Hepatocyte (in vitro differentiated cells): ENCODE results near the gene FOXRED2. TPM values are rescaled to one million over a fixed set of nuclear protein-coding genes. Genes with fewer than 3 reads are reported as not detected.

Experiments
- DNase-seq: peaks from one replicate; pipeline ENCODE4 v3.0.0-alpha.2; 2016; ENCODE audit warnings: low spot score
- H2AFZ ChIP-seq: fragments of 200-600 bp; sonication (generic); 2 replicates; pipeline ENCODE4 v1.6.0; 2016; ENCODE audit warnings: antibody characterized with exemption, mild to moderate bottlenecking
- H3K27ac ChIP-seq: fragments of 200-600 bp; sonication (generic); 2 replicates; pipeline ENCODE4 v1.5.1; 2016; ENCODE audit warnings: mild to moderate bottlenecking
- H3K27me3 ChIP-seq: fragments of 200-600 bp; sonication (generic); 2 replicates; pipeline ENCODE4 v1.6.1; 2016
- H3K36me3 ChIP-seq: fragments of 200-600 bp; sonication (generic); replicated peaks from 2 replicates; pipeline ENCODE4 v1.5.1; 2016; ENCODE audit warnings: low read depth; ENCODE audit not compliant: insufficient read depth
- H3K4me1 ChIP-seq: fragments of 200-600 bp; sonication (generic); 2 replicates; pipeline ENCODE4 v1.5.1; 2016; ENCODE audit warnings: mild to moderate bottlenecking, moderate library complexity; ENCODE audit not compliant: insufficient read depth
- H3K4me2 ChIP-seq: fragments of 200-600 bp; sonication (generic); 2 replicates; pipeline ENCODE4 v1.6.0; 2016
- H3K4me3 ChIP-seq: fragments of 200-600 bp; sonication (generic); 2 replicates; pipeline ENCODE4 v1.5.1; 2016; ENCODE audit warnings: mild to moderate bottlenecking
- H3K79me2 ChIP-seq: fragments of 200-600 bp; sonication (generic); 2 replicates; pipeline ENCODE4 v1.6.0; 2017; ENCODE audit warnings: mild to moderate bottlenecking
- H3K9me2 ChIP-seq: fragments of 200-600 bp; sonication (generic); replicated peaks from 2 replicates; pipeline ENCODE4 v1.6.0; 2017; ENCODE audit warnings: mild to moderate bottlenecking; ENCODE audit not compliant: insufficient read depth
- H3K9me3 ChIP-seq: fragments of 200-600 bp; sonication (generic); 2 replicates; pipeline ENCODE4 v1.5.1; 2016; ENCODE audit warnings: low read depth, mild to moderate bottlenecking
- H4K20me1 ChIP-seq: fragments of 200-600 bp; sonication (generic); 2 replicates; pipeline ENCODE4 v1.6.0; 2016; ENCODE audit warnings: mild to moderate bottlenecking; ENCODE audit not compliant: insufficient read depth, poor library complexity, severe bottlenecking
- CTCF ChIP-seq: fragments of 200-600 bp; sonication (generic); IDR thresholded peaks from 2 replicates; pipeline ENCODE4 v1.5.1; 2016; ENCODE audit warnings: antibody characterized with exemption, mild to moderate bottlenecking; ENCODE audit not compliant: poor library complexity
- EZH2 ChIP-seq: fragments of 200-600 bp; sonication (generic); IDR thresholded peaks from 2 replicates; pipeline ENCODE4 v1.6.1; 2016; ENCODE audit warnings: antibody characterized with exemption, mild to moderate bottlenecking, borderline replicate concordance
- EZH2phosphoT487 ChIP-seq: fragments of 200-600 bp; sonication (generic); IDR thresholded peaks from one replicate; pipeline ENCODE4 v1.6.1; 2018; ENCODE audit warnings: antibody characterized with exemption, mild to moderate bottlenecking, low read depth, moderate library complexity; ENCODE audit not compliant: unreplicated experiment, severe bottlenecking
- WGBS: methylation state at CpG from one replicate; pipeline ENCODE4 v1.1.6; 2016; ENCODE audit warnings: low lambda C conversion rate; ENCODE audit errors: missing lambda C conversion rate; 5-methylcytosine and 5-hydroxymethylcytosine counted together
- polyA plus RNA-seq: library from polyadenylated mRNA; unstranded; fragments of >200 nt; fragmentation: Nextera tagmentation; extraction: Ambion mirVana; gene quantifications from 2 replicates; pipeline ENCODE4 v1.2.1, GENCODE V29; 2016
- small RNA-seq: library from RNA; depleted of rRNA; stranded (forward); fragments of <200 nt; gene quantifications from one replicate; pipeline ENCODE3, GENCODE V24; 2014
- total RNA-seq: library from RNA; depleted of rRNA; stranded (reverse); fragments of >200 nt; gene quantifications from 2 replicates; pipeline ENCODE4 v1.2.3, GENCODE V29; 2014

FOXRED2 gene
- total and polyA plus RNA-seq, 2 experiments from 2014 or later: 7.7 to 8.5 TPM

DNA sequence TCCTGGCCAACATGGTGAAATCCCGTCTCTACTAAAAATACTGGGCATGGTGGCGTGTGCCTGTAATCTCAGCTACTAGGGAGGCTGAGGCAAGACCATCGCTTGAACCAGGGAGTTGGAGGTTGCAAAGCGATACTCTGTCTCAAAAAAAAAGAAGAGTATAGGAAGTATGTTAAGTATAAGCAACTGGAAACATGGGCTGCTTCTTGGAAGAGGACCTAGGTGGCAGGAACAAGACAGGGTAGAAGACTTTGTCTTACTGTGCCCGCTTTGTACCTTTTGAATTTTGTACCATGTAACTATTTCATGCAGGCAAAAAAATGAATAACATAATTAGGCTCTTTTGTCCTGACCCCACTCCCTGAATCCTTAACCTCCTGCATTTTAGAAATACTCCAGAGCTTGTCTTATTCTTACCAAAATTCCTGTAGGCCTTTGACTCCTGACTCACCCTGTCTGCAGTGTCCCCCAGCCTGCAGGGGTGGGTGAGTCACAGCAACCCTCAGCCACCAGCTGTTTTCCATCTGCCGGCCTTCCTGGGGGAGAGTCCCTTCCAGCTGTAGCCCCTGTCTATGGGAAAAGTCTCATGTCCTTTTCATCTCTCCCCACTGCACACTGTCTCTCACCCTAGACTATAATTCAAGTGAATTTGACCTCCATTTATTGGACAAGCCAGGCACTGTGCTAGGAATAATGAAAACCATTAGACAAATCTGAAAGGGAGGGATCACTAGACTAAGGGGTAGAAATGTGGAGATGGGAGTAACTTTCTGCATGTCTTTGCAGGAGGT, 67.2 kb downstream of the FOXRED2 start:
- TF ChIP-seq EZH2 (no peak), EZH2phosphoT487 (no peak), CTCF (no peak)
- H3K4me1 ChIP-seq: peaks cover 24% of the 10 kb centered on the region
- H3K36me3 ChIP-seq: no peaks in the 10 kb centered on the region
- WGBS: 87% methylated on average over 6 of the region's 6 CpGs
- H3K9me2 ChIP-seq: no peaks in the 10 kb centered on the region
- peak; percentile 69 for DNase-seq
- H3K9me3 ChIP-seq: no peaks in the 10 kb centered on the region
- no peaks in the 10 kb centered on the region for H3K27me3 ChIP-seq
- H3K79me2 ChIP-seq: no peaks in the 10 kb centered on the region
- no peak overlapping the region for H3K4me2 ChIP-seq
- H4K20me1 ChIP-seq: no peaks in the 10 kb centered on the region
- H2AFZ ChIP-seq: no peak overlapping the region
- H3K4me3 ChIP-seq: no peak overlapping the region
- H3K27ac ChIP-seq: peak overlapping the region; percentile 76

Small RNA genes lying within 50 kb of the gene (small RNA-seq; reads per million reads assigned to genes)
- not detected for gene RF00019

Other genes starting within 250 kb of the FOXRED2 start
- gene MYH9, start 119.1 kb downstream of the FOXRED2 start, total RNA-seq: 149 and 188 TPM in 2 replicates
- gene MYH9, start 119.1 kb downstream of the FOXRED2 start, polyA plus RNA-seq: 125 and 140 TPM in 2 replicates
- gene TXN2, start 25.4 kb downstream of the FOXRED2 start, total RNA-seq: 42.6 and 52.9 TPM in 2 replicates
- 129 and 131 TPM in 2 replicates for gene TXN2, start 25.4 kb downstream of the FOXRED2 start, polyA plus RNA-seq
- gene EIF3D, start 22.1 kb upstream of the FOXRED2 start, total RNA-seq: 171 and 211 TPM in 2 replicates
- 70.4 and 90.8 TPM in 2 replicates for gene EIF3D, start 22.1 kb upstream of the FOXRED2 start, polyA plus RNA-seq
- gene CACNG2, start 196.7 kb upstream of the FOXRED2 start, total RNA-seq: not detected in 2 replicates
- not detected in 2 replicates for gene CACNG2, start 196.7 kb upstream of the FOXRED2 start, polyA plus RNA-seq